SK-N-SH (cell line): ENCODE results near the gene LIMA1. TPM values are rescaled to one million over a fixed set of nuclear protein-coding genes. Genes with fewer than 3 reads are reported as not detected.

Source experiments
- CTCF ChIP-seq: fragments of 200-600 bp; sonication (generic); IDR thresholded peaks from 2 replicates; pipeline ENCODE4 v1.6.1; 2017; ENCODE audit warnings: antibody characterized with exemption, mild to moderate bottlenecking, moderate library complexity
- ELF1 ChIP-seq: IDR thresholded peaks from 2 replicates; pipeline ENCODE4 v1.4.0; 2012
- EP300 ChIP-seq, 2 experiments: IDR thresholded peaks; 2 replicates each; pipeline versions ENCODE4 v1.4.0 to v1.6.1; 2012; ENCODE audit warnings: borderline replicate concordance in 1 of 2, low read depth in 1 of 2, low read length in 1 of 2
- FOSL2 ChIP-seq: IDR thresholded peaks from 2 replicates; pipeline ENCODE4 v1.4.0; 2012; ENCODE audit warnings: low read depth, mild to moderate bottlenecking, moderate library complexity, borderline replicate concordance
- FOXM1 ChIP-seq: IDR thresholded peaks from 2 replicates; pipeline ENCODE4 v1.4.0; 2012; ENCODE audit warnings: low read depth, mild to moderate bottlenecking
- IRF3 ChIP-seq: fragments of 150-350 bp; IDR thresholded peaks from 2 replicates; pipeline ENCODE4 v1.6.1; 2016; ENCODE audit warnings: mild to moderate bottlenecking, low read depth, low read length
- MEF2A ChIP-seq: IDR thresholded peaks from 2 replicates; pipeline ENCODE4 v1.4.0; 2012; ENCODE audit warnings: low read depth, borderline replicate concordance
- REST ChIP-seq: IDR thresholded peaks from 2 replicates; pipeline ENCODE4 v1.6.1; 2012; ENCODE audit warnings: mild to moderate bottlenecking, low read depth, low read length, moderate library complexity
- RFX5 ChIP-seq: IDR thresholded peaks from 2 replicates; pipeline ENCODE4 v1.6.1; 2012; ENCODE audit warnings: mild to moderate bottlenecking, improper control_type of control experiment, low read length
- USF1 ChIP-seq: IDR thresholded peaks from 2 replicates; pipeline ENCODE4 v1.4.0; 2012; ENCODE audit warnings: low read depth, borderline replicate concordance
- ZBTB33 ChIP-seq: IDR thresholded peaks from 2 replicates; pipeline ENCODE4 v1.4.0; 2012; ENCODE audit warnings: low read depth, borderline replicate concordance
- polyA plus RNA-seq, 3 experiments: library from polyadenylated mRNA; depleted of rRNA; stranded (reverse); fragments of >200 nt; gene quantifications; 2 replicates each; pipeline ENCODE4 v1.2.3, GENCODE V29; 2012

Gene LIMA1
- polyA plus RNA-seq, 1 of the 3 experiments (the other 2 are of a cell fraction), result 96.6 TPM

- TF ChIP-seq CTCF (no peak), EP300 (IDR thresholded peaks at IDR 0.05; ENCODE audit: borderline replicate concordance in 1 of 2, low read depth in 1 of 2, low read length in 1 of 2) (peak; percentile 79 to 90; a peak in 2 of 4 replicates), FOXM1 (peak; percentile 75; the same call in 1 of the 2 replicates), FOSL2 (peak; percentile 27; the same call in 1 of the 2 replicates), REST (0 out of 2 replicates have a peak, but pooled peaks have one; percentile 6), MEF2A (peak; percentile 24; the same call in 1 of the 2 replicates), IRF3 (no peak), ELF1 (no peak), USF1 (no peak), RFX5 (no peak), ZBTB33 (no peak)
- TF ChIP-seq, all 33 proteins: peak for 20
Measured at GRCh38 chr12:50221228-50222008, 61.9 kb downstream of the LIMA1 start (continued).
